Lung microvascular endothelial cell (primary cell): Measurements from ENCODE around the gene THSD4. TPM values are rescaled to one million over a fixed set of nuclear protein-coding genes. Genes with fewer than 3 reads are reported as not detected.

Source experiments
- DNase-seq, 2 donors: peaks; one replicate each; pipeline versions ENCODE4 v3.0.0 to v3.0.0-alpha.2; 2010; ENCODE audit warnings: low read depth in 2 of 2
- total RNA-seq: library from RNA; depleted of rRNA; stranded (reverse); fragments of >200 nt; gene quantifications from 2 replicates; pipeline ENCODE4 v1.2.1, GENCODE V29; 2014

The THSD4 gene
- total RNA-seq, 1 donor from 2014 or later, result 20.2 TPM

- no peak for DNase-seq
Measured at GRCh38 chr15:71480556-71480955, 365.3 kb downstream of the THSD4 start.

DNA sequence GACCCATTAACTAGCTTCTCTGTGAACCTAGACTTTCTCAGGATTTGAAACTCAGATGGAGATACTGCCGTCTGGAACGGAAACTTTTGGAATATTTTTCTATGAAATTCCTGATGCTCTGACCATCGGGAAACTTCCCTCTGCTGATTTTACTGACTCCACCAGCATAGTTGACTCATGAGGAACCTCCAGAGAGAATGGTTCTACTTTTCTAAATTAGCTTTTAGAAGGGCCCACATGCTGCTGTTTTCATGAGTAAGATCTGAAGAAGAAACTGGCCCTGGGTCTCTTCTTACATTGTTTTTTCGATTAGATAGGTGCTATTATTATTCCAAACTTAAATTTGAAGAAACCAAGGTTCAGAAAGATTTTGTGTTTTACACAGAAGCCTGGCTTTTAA, 368.8 kb downstream of the THSD4 start:
- DNase-seq, result no peak

DNA sequence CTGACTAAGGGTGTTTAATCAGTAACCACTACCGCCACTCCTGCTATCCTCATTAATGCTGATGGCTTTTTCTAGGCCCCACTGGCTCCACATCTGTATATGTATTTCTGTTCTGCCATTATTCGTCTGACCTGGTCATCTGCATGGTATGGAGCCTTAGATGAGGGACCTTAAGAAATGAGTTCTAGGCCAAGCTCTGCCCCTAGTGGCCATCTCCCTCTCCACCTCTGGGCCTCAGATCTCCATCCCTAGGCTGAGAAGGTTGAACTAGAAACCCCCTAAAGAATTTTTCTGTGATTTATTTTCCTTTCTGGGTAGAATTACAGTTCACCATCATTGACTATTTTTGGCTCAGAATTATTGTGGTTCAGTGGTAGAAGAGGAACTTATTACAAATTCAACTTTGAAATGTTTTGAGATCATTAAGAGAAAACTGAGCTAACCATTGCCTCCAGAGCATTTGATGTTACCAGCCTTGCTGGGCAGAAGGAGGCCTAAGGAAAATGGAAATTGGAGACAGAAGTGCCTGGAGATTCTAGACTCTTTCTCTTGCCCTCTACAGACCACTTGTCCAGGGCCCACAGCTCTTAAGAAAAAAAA, 369.9 kb downstream of the THSD4 start:
- DNase-seq, result no peak

GRCh38 chr15:71489570-71489969, 374.3 kb downstream of the THSD4 start:
- no peak for DNase-seq

GRCh38 chr15:71493526-71493925, 378.3 kb downstream of the THSD4 start:
- no peak for DNase-seq

- DNase-seq, result no peak
Measured at GRCh38 chr15:71494563-71495397, 379.5 kb downstream of the THSD4 start.

DNA sequence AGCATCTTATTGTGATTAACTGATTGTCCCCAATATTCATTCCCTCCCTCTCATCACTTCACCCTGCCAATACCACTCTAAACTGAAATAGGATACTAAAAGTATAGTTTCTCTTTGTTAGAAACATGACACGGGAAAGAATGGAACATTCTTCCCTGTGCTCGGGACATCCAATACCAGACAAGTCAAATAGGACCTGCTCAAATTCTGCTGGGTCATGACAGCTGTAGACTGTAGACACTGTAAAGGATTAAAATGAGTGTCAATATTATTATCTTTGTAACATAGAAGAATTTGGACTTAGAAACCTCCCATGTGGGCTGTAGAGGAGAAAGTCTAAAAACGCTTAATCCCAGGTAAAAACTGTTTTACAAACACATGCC, 380.1 kb downstream of the THSD4 start:
- no peak for DNase-seq

- DNase-seq, result peak in 1 of 2 donors; percentile 69
Measured at GRCh38 chr15:71496336-71496955, 381.2 kb downstream of the THSD4 start.

- DNase-seq, result peak in 1 of 2 donors; percentile 33
Measured at GRCh38 chr15:71501344-71502076, 386.2 kb downstream of the THSD4 start.

DNA sequence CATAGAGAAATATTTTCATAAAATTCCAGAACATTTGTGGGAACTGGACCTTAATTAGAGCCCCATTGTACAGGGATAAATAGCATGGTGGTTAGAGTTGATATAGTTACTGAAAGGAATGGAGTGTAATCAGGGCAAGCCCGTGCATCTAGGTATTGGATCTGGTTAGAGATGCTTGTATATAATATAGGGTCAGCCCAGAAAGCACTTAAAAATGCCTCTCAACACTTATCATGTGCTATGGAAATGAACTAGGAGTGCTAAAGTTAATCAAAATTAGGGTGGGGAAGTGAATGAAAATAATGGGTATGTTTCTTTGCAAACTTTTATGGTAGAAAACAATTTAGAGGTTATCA, 386.8 kb downstream of the THSD4 start:
- DNase-seq, result no peak

- no peak for DNase-seq
Measured at GRCh38 chr15:71505962-71506361, 390.7 kb downstream of the THSD4 start.

DNA sequence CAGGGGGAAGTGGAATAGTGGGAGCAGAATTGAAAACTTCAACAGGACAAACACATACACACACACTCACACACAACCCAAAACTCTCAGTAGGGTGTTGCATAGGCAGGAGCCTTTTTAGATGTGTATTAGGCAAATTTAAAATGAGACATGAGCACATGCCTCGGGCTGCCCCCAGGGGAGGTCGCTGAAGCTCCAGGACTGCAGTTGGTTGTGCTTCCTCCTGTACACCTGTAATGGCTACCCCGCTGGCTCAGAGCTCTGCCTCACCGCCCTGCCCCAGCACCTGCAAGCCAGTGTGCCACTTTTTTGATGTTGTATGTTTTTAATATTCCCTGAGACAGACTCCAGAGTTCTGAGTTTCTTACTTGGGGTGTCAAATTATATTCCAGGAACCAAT, 391.7 kb downstream of the THSD4 start:
- DNase-seq, result no peak

DNA sequence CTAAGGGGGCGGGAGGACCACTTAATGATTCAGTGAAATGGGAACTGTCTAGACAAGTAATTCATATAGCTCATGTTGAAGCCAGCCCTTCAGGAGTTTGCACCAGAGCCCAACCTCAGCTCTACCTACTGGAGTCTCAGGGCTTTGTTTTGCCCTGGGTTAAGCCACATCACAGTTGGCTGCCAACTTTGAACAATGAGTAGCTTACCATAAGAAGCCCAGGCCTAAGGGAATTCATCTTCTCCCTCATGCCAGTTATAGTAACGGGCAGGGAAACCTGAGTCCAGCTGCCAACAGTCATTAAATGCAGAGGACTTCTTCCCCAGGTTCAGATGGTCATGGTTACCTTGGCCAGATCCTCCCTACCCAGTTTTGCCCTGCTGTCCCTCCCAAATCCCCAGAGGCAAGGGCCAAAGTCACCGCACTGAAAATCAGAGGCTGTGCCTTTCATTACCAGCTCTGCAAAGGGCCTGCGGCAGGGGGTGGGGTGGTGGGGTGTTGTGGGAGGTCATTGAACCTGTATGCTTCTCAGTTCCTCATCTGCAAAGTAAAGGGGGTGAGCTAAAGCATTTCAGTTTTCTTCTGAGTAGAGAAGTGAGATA, 392.9 kb downstream of the THSD4 start:
- DNase-seq, result no peak

DNA sequence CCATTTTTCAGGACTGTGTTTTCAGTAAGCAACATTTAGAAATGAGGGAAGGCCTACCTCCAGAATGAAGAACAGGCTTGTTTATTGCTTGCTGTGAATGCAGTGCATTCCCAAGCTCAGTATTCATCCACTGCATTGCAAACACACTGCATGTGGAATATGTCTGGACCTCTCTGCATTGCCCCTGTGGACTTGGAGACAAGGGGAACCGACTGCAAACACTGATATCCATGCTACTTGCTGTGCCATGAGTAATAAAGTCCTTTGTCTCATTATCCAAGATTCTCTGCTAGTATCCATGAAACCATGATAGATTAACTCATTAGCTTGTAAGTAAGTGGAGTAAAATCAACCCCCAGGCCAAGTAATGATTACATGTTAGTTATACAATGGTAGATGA, 393.9 kb downstream of the THSD4 start:
- no peak for DNase-seq

- DNase-seq, result no peak
Measured at GRCh38 chr15:71510763-71511162, 395.5 kb downstream of the THSD4 start.

DNA sequence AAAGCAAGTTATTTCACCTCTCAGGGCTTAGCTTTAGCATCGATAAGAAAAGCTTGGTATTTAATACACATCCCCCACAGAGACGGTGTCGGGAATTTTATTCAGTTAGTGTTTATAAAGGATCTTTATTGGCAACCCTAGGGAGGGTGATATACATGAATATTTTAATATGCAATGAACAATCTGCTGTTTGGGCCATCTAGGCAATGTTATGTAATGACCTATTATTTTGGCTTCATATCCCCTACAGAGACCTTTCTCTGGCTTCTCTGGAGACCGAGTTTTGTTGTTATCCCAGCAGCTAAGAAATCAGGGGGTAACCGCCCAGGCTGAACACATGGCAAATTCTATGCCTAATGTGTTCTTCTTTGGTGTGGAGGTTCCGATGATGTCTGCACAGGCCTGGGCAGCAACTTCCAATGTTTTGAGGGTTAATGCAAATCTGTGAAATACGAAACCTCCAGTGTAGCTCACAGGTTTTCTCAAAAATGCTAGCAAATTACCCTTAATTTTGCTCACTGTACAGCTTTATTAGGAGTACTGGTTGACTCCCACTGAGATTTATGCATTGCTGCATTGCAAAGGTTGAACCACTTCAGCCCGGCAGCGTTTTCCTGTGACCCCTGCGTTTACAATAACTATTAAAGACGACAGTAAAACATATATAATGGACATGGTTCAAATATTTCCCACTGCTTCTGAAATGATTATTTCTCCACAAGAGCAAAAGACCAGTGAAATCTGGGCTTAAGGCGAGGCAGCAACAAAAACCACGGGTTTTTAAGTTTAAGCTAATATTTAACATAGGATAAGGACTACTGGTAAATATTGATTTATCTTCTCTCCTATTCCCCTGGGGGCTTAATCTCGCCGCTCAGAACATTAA, 396.8 kb downstream of the THSD4 start:
- no peak for DNase-seq

DNA sequence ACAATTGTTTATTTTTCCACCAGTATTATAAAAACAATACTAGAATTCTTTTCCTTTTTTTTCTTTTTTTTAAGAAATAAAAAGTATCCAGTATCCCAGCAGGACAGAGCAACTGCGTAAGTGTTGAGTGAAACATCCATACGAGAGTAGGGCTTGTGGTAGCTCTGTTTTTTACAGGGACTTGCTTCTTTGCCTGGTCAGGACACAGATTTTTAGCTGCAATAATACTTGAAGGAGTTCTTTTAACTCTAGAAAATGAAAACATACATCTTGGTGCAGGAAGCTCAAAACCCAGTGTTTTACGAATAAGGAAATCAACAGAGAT, 397.4 kb downstream of the THSD4 start:
- no peak for DNase-seq

- no peak for DNase-seq
Measured at GRCh38 chr15:71515375-71516186, 400.3 kb downstream of the THSD4 start.

DNA sequence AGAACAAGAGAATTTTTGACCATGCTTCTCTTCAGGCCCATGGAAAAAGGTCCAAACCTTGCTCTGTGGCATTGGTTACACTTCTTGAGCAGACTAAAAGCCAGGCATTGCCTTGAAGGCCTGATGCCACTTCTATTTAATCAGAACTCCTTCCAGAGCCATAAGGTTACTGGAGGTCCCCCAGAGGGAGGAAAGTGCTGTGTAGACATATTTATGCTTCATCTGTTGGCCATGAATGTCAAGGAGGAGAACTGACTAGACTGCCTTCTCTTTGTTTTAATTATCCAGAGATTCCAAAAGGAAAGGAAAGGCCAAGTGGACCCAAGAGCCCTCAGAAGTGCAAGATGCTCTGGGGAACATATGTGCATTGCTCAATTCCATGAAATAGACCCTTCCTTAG, 402.5 kb downstream of the THSD4 start:
- no peak for DNase-seq

- DNase-seq, result peak in 1 of 2 donors; percentile 58
Measured at GRCh38 chr15:71518661-71519060, 403.4 kb downstream of the THSD4 start.
